ENCODE data around the gene ZBTB42.

DNA sequence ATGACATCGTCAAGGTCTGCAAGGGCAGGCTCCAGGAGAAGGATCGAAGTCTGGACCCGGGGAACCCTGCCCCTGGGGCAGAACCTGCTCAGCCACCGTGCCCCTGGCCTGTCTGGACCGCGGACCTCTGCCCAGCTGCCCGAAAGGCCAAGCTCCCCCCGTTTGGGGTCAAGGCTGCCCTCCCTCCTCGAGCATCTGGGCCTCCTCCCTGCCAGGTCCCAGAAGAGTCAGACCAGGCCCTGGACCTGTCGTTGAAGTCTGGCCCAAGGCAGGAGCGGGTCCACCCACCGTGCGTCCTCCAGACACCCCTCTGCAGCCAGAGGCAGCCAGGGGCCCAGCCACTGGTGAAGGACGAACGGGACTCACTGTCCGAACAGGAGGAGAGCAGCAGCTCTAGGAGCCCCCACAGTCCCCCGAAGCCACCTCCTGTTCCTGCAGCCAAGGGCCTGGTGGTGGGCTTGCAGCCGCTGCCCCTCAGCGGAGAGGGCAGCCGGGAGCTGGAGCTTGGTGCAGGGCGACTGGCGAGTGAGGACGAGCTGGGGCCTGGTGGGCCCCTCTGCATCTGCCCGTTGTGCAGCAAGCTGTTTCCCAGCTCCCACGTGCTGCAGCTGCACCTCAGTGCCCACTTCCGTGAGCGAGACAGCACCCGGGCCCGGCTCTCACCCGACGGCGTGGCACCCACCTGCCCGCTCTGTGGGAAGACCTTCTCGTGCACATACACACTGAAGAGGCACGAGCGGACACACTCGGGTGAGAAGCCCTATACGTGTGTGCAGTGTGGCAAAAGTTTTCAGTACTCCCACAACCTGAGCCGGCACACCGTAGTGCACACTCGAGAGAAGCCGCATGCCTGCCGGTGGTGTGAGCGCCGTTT, 856 bp downstream of the ZBTB42 start:
- TF ChIP-seq, protein P1, sequence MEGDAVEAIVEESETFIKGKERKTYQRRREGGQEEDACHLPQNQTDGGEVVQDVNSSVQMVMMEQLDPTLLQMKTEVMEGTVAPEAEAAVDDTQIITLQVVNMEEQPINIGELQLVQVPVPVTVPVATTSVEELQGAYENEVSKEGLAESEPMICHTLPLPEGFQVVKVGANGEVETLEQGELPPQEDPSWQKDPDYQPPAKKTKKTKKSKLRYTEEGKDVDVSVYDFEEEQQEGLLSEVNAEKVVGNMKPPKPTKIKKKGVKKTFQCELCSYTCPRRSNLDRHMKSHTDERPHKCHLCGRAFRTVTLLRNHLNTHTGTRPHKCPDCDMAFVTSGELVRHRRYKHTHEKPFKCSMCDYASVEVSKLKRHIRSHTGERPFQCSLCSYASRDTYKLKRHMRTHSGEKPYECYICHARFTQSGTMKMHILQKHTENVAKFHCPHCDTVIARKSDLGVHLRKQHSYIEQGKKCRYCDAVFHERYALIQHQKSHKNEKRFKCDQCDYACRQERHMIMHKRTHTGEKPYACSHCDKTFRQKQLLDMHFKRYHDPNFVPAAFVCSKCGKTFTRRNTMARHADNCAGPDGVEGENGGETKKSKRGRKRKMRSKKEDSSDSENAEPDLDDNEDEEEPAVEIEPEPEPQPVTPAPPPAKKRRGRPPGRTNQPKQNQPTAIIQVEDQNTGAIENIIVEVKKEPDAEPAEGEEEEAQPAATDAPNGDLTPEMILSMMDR (IDR thresholded peaks at IDR 0.05) = no peak
- TF ChIP-seq POLR2AphosphoS5 (IDR thresholded peaks at IDR 0.05; ENCODE audit: low read depth, low read length) = no peak
- TF ChIP-seq TCF7L2 (IDR thresholded peaks at IDR 0.05; ENCODE audit: low read depth, low read length) = no peak
